Common myeloid progenitor, CD34-positive (primary cell): ENCODE results near the gene ARFIP2.

Source experiments
- CTCF ChIA-PET: fragments of 350-600 bp; sonication (Branson Sonifier 250); formaldehyde crosslinking; loops from one replicate; lab custom pipeline; 2021; ENCODE audit warnings: antibody characterized with exemption; lab: Charles Lee
- POLR2A ChIA-PET: fragments of 350-600 bp; sonication (Branson Sonifier 250); formaldehyde crosslinking; loops from one replicate; lab custom pipeline; 2021; ENCODE audit warnings: antibody characterized with exemption; lab: Charles Lee
- DNase-seq, 3 donors: peaks; one replicate each; pipeline versions ENCODE4 v3.0.0 to v3.0.0-alpha.2; 2013
- H3K27ac ChIP-seq, 2 experiments: 1 replicate in 1 of 2; 2 replicates in 1 of 2; pipeline ENCODE4 v1.7.0; 2013; ENCODE audit warnings: inconsistent platforms in 2 of 2, low read length in 2 of 2, mild to moderate bottlenecking in 2 of 2, low read depth in 1 of 2, moderate library complexity in 1 of 2; ENCODE audit not compliant: severe bottlenecking in 2 of 2, insufficient read depth in 1 of 2, poor library complexity in 1 of 2
- H3K27me3 ChIP-seq, 5 experiments: replicated peaks in 2 of 5; 1 replicate in 3 of 5; 2 replicates in 2 of 5; pipeline versions ENCODE4 v1.6.1 to v1.7.0; 2013; ENCODE audit warnings: low read length in 4 of 5, mild to moderate bottlenecking in 2 of 5, moderate library complexity in 2 of 5, inconsistent platforms in 1 of 5; ENCODE audit not compliant: insufficient read depth in 5 of 5, control insufficient read depth in 4 of 5
- H3K36me3 ChIP-seq, 4 experiments: 1 replicate in 2 of 4; 2 replicates in 2 of 4; pipeline versions ENCODE4 v1.6.1 to v1.7.0; 2013; ENCODE audit warnings: low read length in 3 of 4, control low read depth in 1 of 4, mild to moderate bottlenecking in 1 of 4; ENCODE audit not compliant: control insufficient read depth in 4 of 4, insufficient read depth in 4 of 4
- H3K4me1 ChIP-seq, 4 experiments: 1 replicate in 3 of 4; 2 replicates in 1 of 4; pipeline versions ENCODE4 v1.6.1 to v1.7.1; 2013; ENCODE audit warnings: low read length in 3 of 4, mild to moderate bottlenecking in 3 of 4, control low read depth in 1 of 4, inconsistent platforms in 1 of 4, moderate library complexity in 1 of 4; ENCODE audit not compliant: control insufficient read depth in 4 of 4, insufficient read depth in 4 of 4; ENCODE audit errors: control extremely low read depth in 1 of 4
- H3K4me3 ChIP-seq, 7 experiments: 1 replicate in 4 of 7; 2 replicates in 3 of 7; pipeline versions ENCODE4 v1.5.1 to v1.7.0; 2013; ENCODE audit warnings: mild to moderate bottlenecking in 7 of 7, low read length in 6 of 7, moderate library complexity in 6 of 7, inconsistent platforms in 2 of 7, low read depth in 2 of 7, control low read depth in 1 of 7; ENCODE audit not compliant: insufficient read depth in 4 of 7, control insufficient read depth in 1 of 7; ENCODE audit errors: extremely low read depth in 1 of 7
- H3K9me3 ChIP-seq, 5 experiments: 1 replicate in 4 of 5; 2 replicates in 1 of 5; pipeline versions ENCODE4 v1.6.1 to v1.7.1; 2013; ENCODE audit warnings: low read length in 4 of 5, mild to moderate bottlenecking in 2 of 5, inconsistent platforms in 1 of 5, low read depth in 1 of 5, moderate library complexity in 1 of 5; ENCODE audit not compliant: control insufficient read depth in 4 of 5, insufficient read depth in 2 of 5; ENCODE audit errors: control extremely low read depth in 1 of 5
- WGBS: methylation state at CpG from one replicate; pipeline ENCODE4 v1.1.5; 2013; ENCODE audit not compliant: insufficient coverage; 5-methylcytosine and 5-hydroxymethylcytosine counted together

ARFIP2 gene

DNA sequence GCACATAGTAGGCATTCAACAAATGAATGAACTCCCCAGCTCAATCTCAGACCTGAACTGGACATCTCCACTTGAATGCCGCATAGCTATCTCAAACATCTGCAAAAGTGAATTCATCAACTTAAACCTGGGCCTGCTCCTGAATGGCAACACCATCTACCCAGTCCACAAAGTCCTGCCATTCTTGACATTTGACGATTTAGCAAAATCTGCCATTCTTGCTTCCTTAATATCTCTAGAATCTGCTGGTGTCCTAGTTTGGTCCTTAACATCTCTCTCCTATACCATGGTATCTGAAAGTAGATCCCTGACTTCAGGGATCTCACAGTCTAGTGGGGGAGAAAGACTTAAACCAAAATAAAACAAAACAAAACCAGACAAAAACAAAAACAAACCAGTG lies 28.0 kb downstream of the ARFIP2 start:
- Histone ChIP-seq H3K36me3 (peaks cover 2 to 67% (median 32%) of the 10 kb centered on the region in 4 experiments), H3K4me3 (no peak overlapping the region), H3K4me1 (no peaks in the 10 kb centered on the region), H3K27ac (no peak overlapping the region), H3K9me3 (no peaks in the 10 kb centered on the region), H3K27me3 (no peaks in the 10 kb centered on the region)
- CTCF ChIA-PET = interaction anchor here (1.0 to 2.4 kb wide), 5 partner anchors 9 to 74 kb away, joined by 3 to 15 read pairs (median 6); partner anchors contain the start of gene HPX
- POLR2A ChIA-PET = no interaction called here
- DNase-seq = no peak
- 93% methylated on average over 2 of the region's 2 CpGs for WGBS

DNA sequence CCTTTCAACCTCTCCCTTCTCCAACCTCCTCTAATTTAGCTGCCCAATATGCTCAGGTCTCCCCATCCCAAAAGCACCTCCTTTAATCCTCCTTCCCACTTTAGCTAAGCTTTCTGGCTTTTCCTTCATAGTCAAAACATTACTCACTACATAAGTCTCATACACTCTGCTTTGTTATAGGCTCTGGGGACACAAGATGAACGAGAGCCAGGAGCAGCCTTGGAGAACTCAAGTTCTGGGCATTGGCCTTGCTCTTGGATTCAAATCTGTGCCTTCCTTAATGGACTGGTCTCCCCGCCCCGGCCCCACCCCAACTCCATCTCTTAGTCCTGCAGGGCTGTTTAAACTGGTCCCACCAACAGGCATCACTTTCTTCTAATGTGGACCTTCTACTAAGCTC lies 28.9 kb downstream of the ARFIP2 start:
- Histone ChIP-seq H3K27me3 (no peaks in the 10 kb centered on the region), H3K4me3 (no peak overlapping the region), H3K27ac (no peak overlapping the region), H3K4me1 (no peaks in the 10 kb centered on the region), H3K36me3 (peaks cover 2 to 57% (median 32%) of the 10 kb centered on the region in 4 experiments), H3K9me3 (no peaks in the 10 kb centered on the region)
- DNase-seq = no peak
- WGBS = 92% methylated on average over 3 of the region's 3 CpGs
- ChIA-PET CTCF (interaction anchor here (0.9 to 2.4 kb wide), 5 partner anchors 8 to 73 kb away, joined by 3 to 15 read pairs (median 6); no protein-coding TSS in a partner anchor), POLR2A (no interaction called here)

DNA sequence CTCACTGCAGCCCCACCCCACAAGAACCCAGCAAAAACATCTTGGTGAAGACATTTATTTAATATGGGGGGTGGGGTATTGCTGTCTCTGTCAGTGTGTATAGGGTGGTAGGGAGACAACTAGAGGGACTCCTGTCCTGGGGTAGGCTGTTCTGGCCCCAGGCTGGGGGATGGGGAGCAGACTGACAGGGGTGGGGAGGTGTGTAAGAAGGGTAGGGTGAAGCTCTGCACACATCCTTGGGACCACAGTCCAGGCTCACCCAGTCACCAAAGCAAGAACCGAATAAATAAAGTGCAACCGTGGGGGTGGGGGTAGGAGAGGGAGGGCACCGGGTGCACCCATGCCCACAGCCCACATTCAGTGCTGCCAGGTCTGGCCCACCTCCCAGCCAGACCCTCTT lies 32.6 kb downstream of the ARFIP2 start:
- no peak overlapping the region for H3K27ac ChIP-seq
- ChIA-PET POLR2A (no interaction called here), CTCF (interaction anchor here (1.0 to 22.9 kb wide), 3 partner anchors 9 to 82 kb away, joined by 3 to 464 read pairs (median 4); partner anchors contain the start of gene SMPD1)
- H3K9me3 ChIP-seq = no peaks in the 10 kb centered on the region
- DNase-seq = no peak
- whole genome bisulfite sequencing = no CpG with 5 or more reads among the region's 3 CpGs
- H3K27me3 ChIP-seq = no peaks in the 10 kb centered on the region
- peaks cover 0 to 30% (median 14%) of the 10 kb centered on the region in 4 experiments for H3K36me3 ChIP-seq
- no peak overlapping the region for H3K4me3 ChIP-seq
- no peaks in the 10 kb centered on the region for H3K4me1 ChIP-seq

GRCh38 chr11:6443269-6444003 lies 37.7 kb downstream of the ARFIP2 start:
- ChIA-PET CTCF (interaction anchor here (0.7 to 22.9 kb wide), 26 partner anchors 9 to 259 kb away, joined by 3 to 464 read pairs (median 6); partner anchors contain the start of genes APBB1, ARFIP2, SMPD1 and TIMM10B), POLR2A (interaction anchor here (0.5 to 1.2 kb wide), 2 partner anchors 24 to 64 kb away, joined by 4 to 9 read pairs; no protein-coding TSS in a partner anchor)
- H3K27ac ChIP-seq = no peak overlapping the region
- H3K9me3 ChIP-seq = no peaks in the 10 kb centered on the region
- peaks cover 0 to 5% (median under 1%) of the 10 kb centered on the region in 4 experiments for H3K4me1 ChIP-seq
- DNase-seq = peak; percentile 50 to 68 (median 60)
- H3K4me3 ChIP-seq = no peak overlapping the region
- no peaks in the 10 kb centered on the region for H3K27me3 ChIP-seq
- WGBS = 29% methylated on average over 4 of the region's 5 CpGs
- no peaks in the 10 kb centered on the region for H3K36me3 ChIP-seq

DNA sequence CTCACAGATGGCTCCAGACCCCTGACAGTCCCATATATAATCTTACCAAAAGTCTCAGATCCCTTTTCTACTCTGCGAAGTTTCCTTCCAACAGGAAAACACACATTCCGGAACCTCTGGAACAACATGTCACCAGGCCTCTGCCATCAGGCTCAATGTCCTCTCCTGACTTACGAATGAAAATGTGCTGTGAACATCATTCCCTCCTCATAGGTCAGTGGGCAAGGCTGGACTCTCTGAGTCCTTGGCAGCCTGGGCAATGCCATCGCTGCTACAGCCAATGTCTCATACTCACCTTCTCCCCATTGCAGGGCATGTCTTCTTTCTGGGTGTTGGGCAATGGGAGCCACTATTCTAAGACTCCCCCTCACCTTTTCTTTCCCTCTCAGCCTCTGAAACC lies 38.7 kb downstream of the ARFIP2 start:
- no peak overlapping the region for H3K27ac ChIP-seq
- CTCF ChIA-PET = interaction anchor here (1.3 to 22.9 kb wide), 11 partner anchors 12 to 260 kb away, joined by 3 to 464 read pairs (median 10); partner anchors contain the start of genes APBB1, SMPD1 and TRIM3
- H3K4me3 ChIP-seq = no peak overlapping the region
- POLR2A ChIA-PET = no interaction called here
- no peaks in the 10 kb centered on the region for H3K27me3 ChIP-seq
- WGBS = 86% methylated on average over 4 of the region's 4 CpGs
- H3K4me1 ChIP-seq = peaks cover 0 to 15% (median 10%) of the 10 kb centered on the region in 4 experiments
- H3K36me3 ChIP-seq = no peaks in the 10 kb centered on the region
- DNase-seq = no peak
- no peaks in the 10 kb centered on the region for H3K9me3 ChIP-seq

- Histone ChIP-seq H3K4me3 (no peak within 1 kb of the TSS), H3K36me3 (no peaks in the 10 kb centered on the region), H3K27ac (no peak within 1 kb of the TSS), H3K4me1 (peaks cover 0 to 15% (median 10%) of the 10 kb centered on the region in 4 experiments), H3K27me3 (peaks cover 0 to 3% (median 0%) of the 10 kb centered on the region in 5 experiments), H3K9me3 (no peaks in the 10 kb centered on the region)
- ChIA-PET CTCF (interaction anchor here (1.1 to 22.9 kb wide), 12 partner anchors 10 to 67 kb away, joined by 3 to 464 read pairs (median 6); partner anchors contain the start of genes APBB1, ARFIP2, SMPD1 and TIMM10B), POLR2A (no interaction called here)
- no peak for DNase-seq
- WGBS = 82% methylated on average over 2 of the region's 3 CpGs
Measured at GRCh38 chr11:6440906-6441358, 40.2 kb downstream of the ARFIP2 start, which contains the start of gene HPX. HPX (minus strand) TSS chr11:6440987; CDS start chr11:6440963, 24 bp downstream.
